HUDEP-2 (cell line): ENCODE measurements around the gene IQCH.
"Not testable (repeated sequence)": the region's sequence is repeated elsewhere in the genome, so short reads cannot be mapped to it uniquely, and the experiment has no call there.

Source experiments
- DNase-seq, 76 experiments: peaks; one replicate each; lab custom pipeline; 2025; ENCODE audit not compliant: unreplicated experiment in 76 of 76; lab: John Stamatoyannopoulos, UW

IQCH gene

GRCh38 chr15:67244971-67245478 lies 9.6 kb upstream of the IQCH start:
- DNase-seq, result no peak

- DNase-seq, result not testable (repeated sequence)
These were observed 8.0 kb upstream of the IQCH start for GRCh38 chr15:67246606-67247005.

GRCh38 chr15:67248011-67248505 lies 6.5 kb upstream of the IQCH start:
- no peak for DNase-seq

DNA sequence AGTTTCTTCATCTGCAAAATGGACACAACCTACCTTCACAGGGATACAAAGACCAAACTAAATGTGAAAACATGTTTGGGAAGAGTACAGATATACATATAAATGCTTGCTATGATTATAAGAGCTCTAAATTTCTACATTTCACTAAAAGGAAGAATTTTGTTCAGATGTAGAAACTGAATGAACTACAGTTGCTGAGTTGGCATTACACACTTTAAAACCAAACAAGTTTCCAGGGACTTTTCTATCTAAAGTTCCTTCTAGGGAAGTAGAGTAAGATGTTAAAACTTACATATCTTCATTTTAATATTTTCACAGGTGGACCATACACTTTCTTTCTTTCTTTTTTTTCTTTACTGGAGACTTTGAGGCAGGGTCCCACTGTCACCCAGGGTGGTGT lies 4.8 kb upstream of the IQCH start:
- DNase-seq, result no peak

DNA sequence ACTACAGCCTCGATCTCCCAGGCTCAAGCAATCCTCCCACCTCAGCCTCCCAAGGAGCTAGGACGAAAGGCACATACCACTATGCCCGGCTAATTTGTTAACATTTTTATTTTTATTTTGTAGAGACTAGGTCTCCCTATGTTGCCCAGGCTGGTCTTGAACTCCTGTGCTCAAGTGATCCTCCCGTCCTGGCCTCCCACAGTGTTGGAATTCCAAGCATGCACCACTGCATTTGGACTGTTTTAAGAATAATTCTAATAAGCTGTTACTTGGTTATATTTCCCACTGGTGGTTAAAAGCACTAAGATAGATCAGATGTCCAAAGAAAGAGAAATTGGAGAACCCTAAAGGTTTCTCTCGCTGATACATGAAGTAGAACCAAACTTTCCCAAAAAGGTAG lies 3.3 kb upstream of the IQCH start:
- no peak for DNase-seq

- DNase-seq, result no peak
These were observed 1.5 kb upstream of the IQCH start for GRCh38 chr15:67253101-67253500.

- DNase-seq, result peak in 3 of 76 experiments; percentile 14 to 30 (median 15)
These were observed 893 bp upstream of the IQCH start for GRCh38 chr15:67253549-67254237.

- no peak for DNase-seq
These were observed 1.5 kb downstream of the IQCH start for GRCh38 chr15:67256051-67256450.

- not testable (repeated sequence) for DNase-seq
These were observed 3.8 kb downstream of the IQCH start for GRCh38 chr15:67258412-67258811.

GRCh38 chr15:67259379-67259778 lies 4.8 kb downstream of the IQCH start:
- DNase-seq, result no peak

DNA sequence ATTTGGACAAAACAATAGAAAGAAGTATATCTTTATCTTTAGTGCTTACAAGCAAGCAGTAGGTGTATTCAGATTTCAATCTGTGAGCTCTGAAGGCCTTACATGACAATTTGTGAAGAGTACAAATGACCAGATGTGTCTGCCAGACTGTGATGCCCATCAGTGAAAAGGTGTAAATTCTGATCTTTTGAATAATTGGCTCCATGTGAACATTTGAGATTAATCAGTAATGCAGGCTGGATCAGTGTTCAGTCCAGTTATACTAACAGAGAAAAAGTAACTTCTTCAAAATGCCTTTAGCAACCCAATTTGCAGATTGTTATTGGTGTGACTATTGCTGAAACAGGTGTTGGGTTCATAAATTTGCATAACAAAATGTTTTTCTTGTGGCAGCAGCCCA lies 5.2 kb downstream of the IQCH start:
- DNase-seq, result no peak

DNA sequence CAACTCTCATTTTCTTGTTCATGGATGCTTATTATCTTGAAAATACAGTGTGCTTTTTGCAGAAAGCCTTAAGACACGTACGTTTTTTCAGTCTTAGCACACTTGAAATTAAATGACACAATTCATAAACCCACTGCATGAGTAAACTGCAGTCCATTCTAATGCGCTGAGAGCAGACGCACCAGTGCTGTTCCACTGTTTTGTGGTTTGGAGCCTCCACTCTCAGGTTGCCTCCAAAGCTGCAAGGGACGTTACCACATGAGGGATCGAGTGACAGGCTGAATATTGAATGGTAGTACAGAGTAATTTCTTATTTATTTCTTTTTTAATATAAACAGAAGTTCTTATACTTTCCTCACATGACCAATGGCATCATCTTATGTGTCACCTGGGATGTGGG lies 12.3 kb downstream of the IQCH start:
- DNase-seq, result no peak

GRCh38 chr15:67267440-67267839 lies 12.9 kb downstream of the IQCH start:
- no peak for DNase-seq

DNA sequence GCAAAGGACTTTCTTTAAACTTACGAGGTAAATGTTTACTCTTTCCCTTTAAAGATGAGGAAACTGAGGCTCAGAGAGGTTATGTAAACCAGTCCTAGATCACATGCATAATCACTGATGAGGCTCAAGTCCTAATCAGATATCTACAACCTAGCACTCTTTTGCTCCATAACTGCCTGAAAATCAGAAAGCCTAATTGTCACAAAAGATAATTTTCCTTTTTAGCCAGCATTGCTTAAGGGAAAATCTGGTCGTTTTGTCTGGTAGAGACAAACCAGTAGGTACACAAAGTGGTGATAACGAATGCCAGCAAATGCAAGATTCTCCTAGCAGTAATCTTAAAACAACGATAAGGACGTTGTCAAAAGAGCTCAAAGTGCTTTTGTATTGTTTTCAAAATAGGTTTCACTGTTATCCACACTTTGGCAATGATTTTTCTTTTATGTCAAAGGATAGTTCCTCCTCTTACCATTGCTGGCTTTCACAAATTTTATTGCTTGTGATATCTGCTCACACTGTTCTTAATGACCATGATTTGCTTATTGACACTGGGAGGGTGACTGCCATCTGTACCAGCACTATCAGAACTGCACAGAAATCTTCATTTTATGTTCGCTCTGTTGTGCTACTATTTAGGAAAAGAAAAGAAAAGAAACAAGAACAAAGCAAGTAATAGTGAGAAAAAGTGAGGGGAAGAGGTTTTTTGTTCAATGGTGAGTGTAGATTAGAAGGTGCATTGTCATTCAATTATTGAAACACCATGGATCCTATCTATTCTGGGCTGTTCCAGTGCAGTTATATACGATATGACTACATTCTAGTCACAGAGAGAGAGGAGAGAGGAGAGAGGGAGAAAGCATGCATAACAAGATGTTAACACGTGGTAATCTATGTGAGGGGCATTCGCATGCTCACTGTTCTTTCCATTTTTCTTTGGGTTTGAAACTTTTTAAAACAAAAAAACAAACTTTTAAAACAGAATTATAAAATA lies 13.7 kb downstream of the IQCH start:
- no peak for DNase-seq

GRCh38 chr15:67274236-67274635 lies 19.6 kb downstream of the IQCH start:
- DNase-seq, result no peak

- no peak for DNase-seq
These were observed 22.1 kb downstream of the IQCH start for GRCh38 chr15:67276666-67277065.

DNA sequence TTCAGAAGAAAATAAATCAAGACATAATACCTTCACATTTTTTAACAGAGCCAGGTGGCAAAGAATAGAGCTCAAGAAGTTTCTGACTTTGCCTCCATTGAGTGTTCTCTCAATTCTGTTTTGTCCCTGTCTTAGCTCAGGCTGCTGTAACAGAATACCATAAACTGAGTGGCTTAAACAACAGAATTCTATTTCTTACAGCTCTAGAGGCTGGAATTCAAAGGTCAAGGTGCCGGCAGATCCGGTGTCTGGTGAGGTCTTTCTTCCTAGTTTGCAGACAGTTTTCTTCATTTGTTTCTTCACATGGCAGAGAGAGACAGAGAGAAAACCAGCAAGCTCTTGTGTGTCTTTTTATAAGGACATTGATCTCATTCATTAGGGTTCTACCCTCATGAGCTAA lies 25.6 kb downstream of the IQCH start:
- no peak for DNase-seq

DNA sequence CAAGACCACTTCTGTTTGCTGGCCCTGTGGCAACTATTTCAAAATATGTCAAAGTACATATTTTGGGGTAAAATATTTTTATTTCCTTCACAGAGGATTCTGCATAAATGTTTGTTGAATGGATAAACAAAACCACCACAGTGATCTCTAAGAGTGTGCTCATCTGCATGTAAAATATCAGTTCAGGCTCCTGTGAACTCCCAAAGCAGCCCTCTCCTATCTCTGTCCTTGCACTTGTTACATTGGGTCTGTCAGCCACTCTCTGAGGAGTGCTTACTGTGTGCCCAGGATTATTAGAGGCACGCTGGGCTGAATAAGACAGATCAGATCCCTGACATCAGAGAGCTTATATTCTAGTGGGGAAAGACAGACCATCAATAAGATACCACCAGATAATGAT lies 27.1 kb downstream of the IQCH start:
- DNase-seq, result no peak

DNA sequence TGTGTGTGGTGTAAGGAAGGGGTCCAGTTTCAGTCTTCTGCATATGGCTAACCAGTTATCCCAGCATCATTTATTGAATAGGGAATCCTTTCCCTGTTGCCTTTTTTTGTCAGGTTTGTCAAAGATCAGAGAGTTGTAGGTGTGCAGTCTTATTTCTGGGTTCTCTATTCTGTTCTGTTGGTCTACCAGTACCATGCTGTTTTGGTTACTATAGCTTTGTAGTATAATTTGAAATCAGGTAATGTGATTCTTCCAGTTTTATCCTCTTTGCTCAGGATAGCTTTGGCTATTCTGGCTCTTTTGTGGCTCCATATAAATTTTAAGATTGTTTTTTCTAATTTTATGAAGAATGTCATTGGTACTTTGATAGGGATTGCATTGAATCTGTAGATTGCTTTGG lies 31.0 kb downstream of the IQCH start:
- DNase-seq, result not testable (repeated sequence)

DNA sequence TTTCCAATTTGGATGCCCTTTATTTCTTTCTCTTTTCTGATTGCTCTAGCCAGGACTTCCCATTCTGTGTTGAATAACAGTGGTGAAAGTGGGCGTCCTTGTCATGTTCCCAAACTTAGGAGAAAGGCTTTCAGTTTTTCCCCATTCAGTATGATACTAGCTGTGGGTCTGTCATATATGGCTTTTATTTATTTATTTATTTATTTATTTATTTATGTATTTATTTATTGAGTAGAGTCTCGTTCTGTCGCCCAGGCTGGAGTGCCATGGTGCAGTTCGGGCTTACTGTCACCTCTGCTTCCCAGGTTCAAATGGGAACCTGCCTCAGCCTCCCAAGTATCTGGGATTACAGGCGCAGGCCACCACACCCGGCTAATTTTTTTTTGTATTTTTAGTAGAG lies 31.8 kb downstream of the IQCH start:
- DNase-seq, result not testable (repeated sequence)

GRCh38 chr15:67290319-67290718 lies 35.7 kb downstream of the IQCH start:
- DNase-seq, result no peak
